AG09309 (cell line): ENCODE results near the gene SORBS2.

ENCODE experiments used
- DNase-seq: peaks from one replicate; pipeline ENCODE4 v3.0.0-alpha.2; 2010; ENCODE audit warnings: low read depth
- H3K4me3 ChIP-seq: 2 replicates; pipeline ENCODE4 v1.5.1; 2011; ENCODE audit warnings: mild to moderate bottlenecking, low read depth, low read length, moderate library complexity; ENCODE audit not compliant: control insufficient read depth
- TF ChIP-seq, protein P1 (sequence below): IDR thresholded peaks from 2 replicates; pipeline ENCODE4 v1.5.1; 2011; ENCODE audit warnings: mild to moderate bottlenecking, low read depth, low read length, inconsistent platforms; ENCODE audit not compliant: insufficient read depth, control insufficient read depth; ENCODE audit errors: missing control alignments

The SORBS2 gene

DNA sequence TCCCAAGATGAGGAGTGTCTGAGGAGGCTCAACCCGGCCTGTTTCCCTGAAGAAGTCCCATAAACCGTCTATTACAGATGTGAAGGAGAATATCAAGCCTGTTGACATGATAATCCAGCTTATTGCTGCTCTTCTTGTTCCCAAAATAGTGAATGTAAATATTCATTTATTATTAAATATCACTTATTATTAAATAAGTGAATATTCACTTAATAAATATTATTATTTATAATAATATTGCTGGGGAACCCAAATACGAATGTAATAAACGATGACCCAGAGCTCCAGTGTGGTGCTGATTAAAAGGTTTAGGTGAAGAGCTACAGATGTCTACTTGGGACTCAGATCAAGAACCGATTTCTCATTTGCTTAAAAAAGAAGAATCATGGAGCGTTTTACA is 23.8 kb upstream of the SORBS2 start:
- TF ChIP-seq, protein P1, sequence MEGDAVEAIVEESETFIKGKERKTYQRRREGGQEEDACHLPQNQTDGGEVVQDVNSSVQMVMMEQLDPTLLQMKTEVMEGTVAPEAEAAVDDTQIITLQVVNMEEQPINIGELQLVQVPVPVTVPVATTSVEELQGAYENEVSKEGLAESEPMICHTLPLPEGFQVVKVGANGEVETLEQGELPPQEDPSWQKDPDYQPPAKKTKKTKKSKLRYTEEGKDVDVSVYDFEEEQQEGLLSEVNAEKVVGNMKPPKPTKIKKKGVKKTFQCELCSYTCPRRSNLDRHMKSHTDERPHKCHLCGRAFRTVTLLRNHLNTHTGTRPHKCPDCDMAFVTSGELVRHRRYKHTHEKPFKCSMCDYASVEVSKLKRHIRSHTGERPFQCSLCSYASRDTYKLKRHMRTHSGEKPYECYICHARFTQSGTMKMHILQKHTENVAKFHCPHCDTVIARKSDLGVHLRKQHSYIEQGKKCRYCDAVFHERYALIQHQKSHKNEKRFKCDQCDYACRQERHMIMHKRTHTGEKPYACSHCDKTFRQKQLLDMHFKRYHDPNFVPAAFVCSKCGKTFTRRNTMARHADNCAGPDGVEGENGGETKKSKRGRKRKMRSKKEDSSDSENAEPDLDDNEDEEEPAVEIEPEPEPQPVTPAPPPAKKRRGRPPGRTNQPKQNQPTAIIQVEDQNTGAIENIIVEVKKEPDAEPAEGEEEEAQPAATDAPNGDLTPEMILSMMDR: no peak
- no peak for DNase-seq
- no peak overlapping the region for H3K4me3 ChIP-seq

DNA sequence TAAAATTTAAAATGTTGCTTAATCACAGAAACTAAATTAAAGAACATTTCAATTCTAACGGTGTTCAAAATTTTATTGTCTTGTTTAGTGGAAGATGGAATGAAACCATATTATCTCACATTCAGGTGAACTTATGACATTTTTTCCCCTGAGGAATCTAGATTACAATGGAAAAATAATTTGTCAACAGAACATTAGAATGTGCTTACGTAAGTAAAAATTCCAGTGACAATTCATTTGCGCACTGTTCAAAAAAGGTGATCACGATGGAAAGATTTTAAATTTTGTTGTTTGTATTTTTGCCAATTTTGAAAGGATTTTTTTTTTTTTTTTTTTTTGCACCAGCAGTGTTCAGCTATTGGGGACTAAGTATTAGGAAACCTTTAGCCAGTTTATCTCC is 23.3 kb upstream of the SORBS2 start:
- no peak overlapping the region for H3K4me3 ChIP-seq
- DNase-seq: no peak
- TF ChIP-seq, protein P1: no peak

DNA sequence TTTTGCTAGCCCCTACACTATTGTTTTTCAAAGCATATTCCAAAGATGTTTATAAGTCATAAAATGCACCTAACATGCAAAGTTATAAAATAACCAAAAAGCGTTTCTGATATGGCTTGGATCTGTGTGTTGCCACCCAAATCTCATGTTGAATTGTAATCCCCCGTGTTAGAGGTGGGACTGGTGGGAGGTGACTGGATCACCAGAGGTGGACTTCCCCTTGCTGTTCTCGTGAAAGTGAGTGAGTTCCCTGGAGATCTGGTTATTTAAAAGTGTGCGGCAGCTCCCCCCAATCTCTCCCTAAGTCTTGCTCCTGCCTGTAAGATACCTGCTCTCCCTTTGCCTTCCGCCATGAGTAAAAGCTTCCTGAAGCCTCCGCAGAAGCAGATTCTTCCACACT is 22.8 kb upstream of the SORBS2 start:
- TF ChIP-seq, protein P1: no peak
- DNase-seq: no peak
- H3K4me3 ChIP-seq: no peak overlapping the region

DNA sequence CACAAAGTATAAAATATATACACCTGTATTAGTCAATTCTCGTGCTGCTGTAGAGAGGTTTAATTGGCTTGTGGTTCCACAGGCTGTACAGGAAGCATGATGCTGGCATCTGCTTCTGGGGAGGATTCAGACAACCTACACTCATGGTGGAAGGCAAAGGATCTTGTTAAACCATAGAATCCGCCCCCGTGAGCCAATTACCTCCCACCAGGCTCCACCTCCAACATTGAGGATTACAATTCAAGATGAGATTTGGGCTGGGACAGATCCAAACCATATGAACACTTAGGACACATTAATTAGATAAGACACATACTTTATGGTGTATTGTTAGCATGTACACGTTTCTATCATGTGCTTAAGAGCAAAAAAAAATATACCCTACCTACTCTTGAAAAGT is 22.1 kb upstream of the SORBS2 start:
- TF ChIP-seq, protein P1: no peak
- DNase-seq: no peak
- no peak overlapping the region for H3K4me3 ChIP-seq

DNA sequence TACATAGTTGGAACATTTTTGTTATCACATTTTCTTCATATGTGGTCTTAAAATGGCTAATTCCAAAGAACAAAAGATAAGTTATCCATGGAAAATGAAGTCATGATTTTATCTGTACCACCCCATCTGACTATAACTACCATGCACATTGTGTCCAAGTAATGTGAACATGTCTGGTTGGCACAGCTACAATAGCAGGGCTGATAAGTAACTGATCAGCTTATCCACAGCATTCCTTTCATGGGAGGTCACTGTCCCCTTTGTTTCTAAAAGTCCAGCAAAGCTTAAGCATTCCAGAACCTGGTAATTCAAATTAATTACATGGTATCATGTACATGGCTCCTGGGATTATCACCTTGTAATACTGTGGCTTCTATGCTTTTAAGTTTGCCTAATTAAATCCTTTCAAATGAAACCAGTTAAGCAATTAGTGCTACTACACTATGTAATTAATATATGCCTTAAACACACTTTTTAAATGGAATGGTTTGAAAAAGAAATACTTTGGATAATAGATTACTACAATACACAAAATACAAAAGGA is 21.1 kb upstream of the SORBS2 start:
- no peak for DNase-seq
- TF ChIP-seq, protein P1: no peak
- no peak overlapping the region for H3K4me3 ChIP-seq

DNA sequence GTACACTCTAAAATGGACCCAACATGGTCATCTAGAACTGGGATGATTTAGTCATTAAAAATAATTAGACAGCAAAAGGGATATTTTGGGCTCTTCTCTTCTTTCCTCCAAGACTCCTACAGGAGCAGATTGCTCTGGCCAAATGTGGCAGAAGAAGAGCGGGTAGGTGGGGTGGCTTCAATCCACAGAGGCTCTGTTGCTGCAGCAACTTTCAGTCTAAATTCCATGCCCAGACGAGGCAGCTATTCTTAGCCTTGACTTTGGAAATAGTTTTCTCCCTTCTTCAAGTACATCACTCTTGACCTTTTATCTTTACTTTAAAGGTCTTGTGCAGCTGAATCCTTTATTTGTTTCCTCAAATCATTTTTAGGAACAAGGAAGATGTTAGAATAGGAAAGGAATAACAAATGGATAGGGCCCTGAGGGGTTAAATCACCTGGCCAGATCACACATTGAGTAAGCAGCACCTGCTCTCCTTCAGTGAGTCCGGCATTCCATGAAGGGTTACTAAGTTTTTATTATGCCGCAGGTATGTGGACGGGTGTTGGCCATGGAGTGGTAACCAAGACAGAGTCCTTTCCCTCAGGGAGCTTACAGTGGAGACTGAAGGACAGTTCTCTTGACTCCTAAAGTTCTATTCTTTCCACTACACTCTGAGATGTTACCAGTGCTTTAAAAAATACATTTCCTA is 19.3 kb upstream of the SORBS2 start:
- no peak for DNase-seq
- TF ChIP-seq, protein P1: no peak
- H3K4me3 ChIP-seq: no peak overlapping the region
